K562 (cell line): ENCODE results near the gene LAMA2. TPM values are rescaled to one million over a fixed set of nuclear protein-coding genes. Genes with fewer than 3 reads are reported as not detected.

Source experiments
- BHLHE40 ChIP-seq: IDR thresholded peaks from 2 replicates; pipeline ENCODE4 v1.6.1; 2011; ENCODE audit warnings: low read length, improper control_type of control experiment
- DACH1 ChIP-seq: fragments of 450-650 bp; IDR thresholded peaks from 2 replicates; pipeline ENCODE4 v1.6.1; 2018; ENCODE audit not compliant: partially characterized antibody
- GATAD2A ChIP-seq: fragments of 450-650 bp; IDR thresholded peaks from 2 replicates; pipeline ENCODE4 v1.6.1; 2017
- MGA ChIP-seq: fragments of 450-650 bp; IDR thresholded peaks from 2 replicates; pipeline ENCODE4 v1.6.1; 2016; ENCODE audit warnings: mild to moderate bottlenecking, moderate library complexity
- PHB ChIP-seq: fragments of 250-450 bp; sonication (Bioruptor Pico); IDR thresholded peaks from 2 replicates; pipeline ENCODE4 v1.5.0; 2021
- TCF15 ChIP-seq: fragments of 250-450 bp; sonication (Bioruptor Pico); IDR thresholded peaks from 2 replicates; pipeline ENCODE4 v1.8.0; 2022; ENCODE audit warnings: moderate library complexity, mild to moderate bottlenecking, inconsistent platforms
- TCF7 ChIP-seq: sonication (generic); IDR thresholded peaks from 2 replicates; pipeline ENCODE4 v1.6.1; 2016; ENCODE audit warnings: antibody characterized with exemption, borderline replicate concordance
- USF2 ChIP-seq: sonication (generic); formaldehyde crosslinking; IDR thresholded peaks from 2 replicates; pipeline ENCODE4 v1.5.0; 2020; ENCODE audit warnings: missing genetic modification reagents
- XRCC5 ChIP-seq: fragments of 200-400 bp; formaldehyde crosslinking; IDR thresholded peaks from 2 replicates; pipeline ENCODE4 v1.6.1; 2017; ENCODE audit warnings: low read depth, mild to moderate bottlenecking, low read length
- polyA plus RNA-seq, 8 experiments: library from polyadenylated mRNA; depleted of rRNA in 4 of 8; stranded (reverse) in 5 of 8; unstranded in 3 of 8; fragments of >200 nt; fragmentation: Nextera tagmentation in 2 of 8; fragmentation: Illumina TruSeq in 1 of 8; extraction: Ambion mirVana in 2 of 8; extraction: Trizol in 1 of 8; gene quantifications; 2 replicates each; pipeline versions ENCODE4 v1.2.1 to v1.2.3, GENCODE V29; 2011 to 2014; ENCODE audit warnings: inconsistent platforms in 1 of 8, missing spikeins in 1 of 8
- total RNA-seq, 7 experiments: library from RNA; depleted of rRNA in 6 of 7; stranded (reverse); fragments of >200 nt in 6 of 7; fragmentation: Illumina TruSeq in 2 of 7; extraction: Trizol in 2 of 7; gene quantifications; 2 replicates each; pipeline versions ENCODE4 v1.2.1 to v1.2.3, GENCODE V29; 2011 to 2021; ENCODE audit warnings: low replicate concordance in 1 of 7

LAMA2 gene
- total and polyA plus RNA-seq, 9 of the 15 experiments (the other 6 are each of a cell fraction or from before 2014, with no cell fraction given), result 0.04 to 1.5 (median 0.36) TPM

GRCh38 chr6:129493354-129493902, 610.5 kb downstream of the LAMA2 start (continued):
- TF ChIP-seq MGA, result no peak
- TF ChIP-seq XRCC5, result no peak
- TF ChIP-seq DACH1, result no peak
- TF ChIP-seq TCF15 (CRISPR knock-in tag), result no peak
- TF ChIP-seq PHB (CRISPR knock-in tag), result no peak
- no peak for TF ChIP-seq GATAD2A
- TF ChIP-seq TCF7, result no peak
- no peak for TF ChIP-seq BHLHE40
- TF ChIP-seq USF2, result no peak
